Lower leg skin (tissue), 3 donors: ENCODE measurements around the gene C12orf76.
"Not testable (repeated sequence)": the region's sequence is repeated elsewhere in the genome, so short reads cannot be mapped to it uniquely, and the experiment has no call there.

Experiments used
- POLR2A ChIP-seq, 2 donors: fragments of 450-650 bp; IDR thresholded peaks; one replicate each; pipeline ENCODE4 v1.6.1; 2016 to 2017; ENCODE audit warnings: antibody characterized with exemption in 2 of 2, mild to moderate bottlenecking in 1 of 2, moderate library complexity in 1 of 2
- TF ChIP-seq, protein P1 (sequence below), 3 donors: fragments of 450-650 bp; IDR thresholded peaks; one replicate each; pipeline ENCODE4 v1.5.1; 2016; ENCODE audit warnings: antibody characterized with exemption in 3 of 3, mild to moderate bottlenecking in 3 of 3, moderate library complexity in 2 of 3

DNA sequence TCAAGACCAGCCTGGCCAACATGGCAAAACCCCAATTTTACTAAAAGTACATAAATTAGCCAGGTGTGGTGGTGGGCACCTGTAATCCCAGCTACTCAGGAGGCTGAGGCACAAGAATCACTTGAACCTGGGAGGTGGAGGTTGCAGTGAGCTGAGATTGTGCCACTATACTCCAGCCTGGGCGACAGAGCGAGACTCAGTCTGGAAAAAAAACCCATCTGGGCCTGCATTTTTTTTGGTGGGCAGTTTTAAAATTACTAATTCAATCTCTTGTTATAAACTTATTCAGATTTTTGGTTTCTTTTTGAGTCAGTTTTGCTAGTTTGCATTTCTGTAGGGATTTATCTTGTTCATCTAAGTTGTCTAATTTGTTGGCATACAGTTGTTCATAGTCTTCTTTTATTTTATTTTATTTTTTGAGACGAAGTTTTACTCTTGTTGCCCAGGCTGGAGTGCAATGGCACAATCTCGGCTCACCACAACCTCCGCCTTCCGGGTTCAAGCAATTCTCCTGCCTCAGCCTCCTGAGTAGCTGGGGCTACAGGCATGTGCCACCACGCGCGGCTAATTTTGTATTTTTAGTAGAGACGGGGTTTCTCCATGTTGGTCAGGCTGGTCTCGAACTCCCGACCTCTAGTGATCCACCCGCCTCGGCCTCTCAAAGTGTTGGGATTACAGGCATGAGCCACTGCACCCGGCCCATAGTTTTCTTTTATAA lies 39.5 kb downstream of the C12orf76 start:
- TF ChIP-seq, protein P1, sequence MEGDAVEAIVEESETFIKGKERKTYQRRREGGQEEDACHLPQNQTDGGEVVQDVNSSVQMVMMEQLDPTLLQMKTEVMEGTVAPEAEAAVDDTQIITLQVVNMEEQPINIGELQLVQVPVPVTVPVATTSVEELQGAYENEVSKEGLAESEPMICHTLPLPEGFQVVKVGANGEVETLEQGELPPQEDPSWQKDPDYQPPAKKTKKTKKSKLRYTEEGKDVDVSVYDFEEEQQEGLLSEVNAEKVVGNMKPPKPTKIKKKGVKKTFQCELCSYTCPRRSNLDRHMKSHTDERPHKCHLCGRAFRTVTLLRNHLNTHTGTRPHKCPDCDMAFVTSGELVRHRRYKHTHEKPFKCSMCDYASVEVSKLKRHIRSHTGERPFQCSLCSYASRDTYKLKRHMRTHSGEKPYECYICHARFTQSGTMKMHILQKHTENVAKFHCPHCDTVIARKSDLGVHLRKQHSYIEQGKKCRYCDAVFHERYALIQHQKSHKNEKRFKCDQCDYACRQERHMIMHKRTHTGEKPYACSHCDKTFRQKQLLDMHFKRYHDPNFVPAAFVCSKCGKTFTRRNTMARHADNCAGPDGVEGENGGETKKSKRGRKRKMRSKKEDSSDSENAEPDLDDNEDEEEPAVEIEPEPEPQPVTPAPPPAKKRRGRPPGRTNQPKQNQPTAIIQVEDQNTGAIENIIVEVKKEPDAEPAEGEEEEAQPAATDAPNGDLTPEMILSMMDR (IDR thresholded peaks at IDR 0.05): not testable (repeated sequence)
- TF ChIP-seq POLR2A (IDR thresholded peaks at IDR 0.05): not testable (repeated sequence)
